IMR-90 (cell line): ENCODE measurements around the gene CNOT3. TPM values are rescaled to one million over a fixed set of nuclear protein-coding genes. Genes with fewer than 3 reads are reported as not detected.

Source experiments
- ATAC-seq: fragments of 200-7000 bp; cut with Tn5 transposase; 2 replicates; pipeline ENCODE4 v1.9.1; 2020; ENCODE audit warnings: low read depth, mild to moderate bottlenecking, moderate library complexity
- BruUV-seq: library from RNA; stranded (reverse); fragments of 400-500 nt; replicated peaks from 2 replicates; lab custom pipeline; 2021; lab: Mats Ljungman, UMichigan
- CTCF ChIA-PET: fragments of 300-600 bp; formaldehyde crosslinking; extraction: SDS; loops from one replicate; lab custom pipeline; 2021; ENCODE audit warnings: antibody characterized with exemption; lab: Yijun Ruan, JAX
- POLR2A ChIA-PET: fragments of 300-600 bp; sonication (Branson Sonifier 250); formaldehyde crosslinking; loops from one replicate; lab custom pipeline; 2022; ENCODE audit warnings: antibody characterized with exemption; ENCODE audit not compliant: unreplicated experiment; lab: Charles Lee
- DNase-seq: peaks from one replicate; pipeline ENCODE4 v3.0.0; 2013
- H2AFZ ChIP-seq: replicated peaks from 2 replicates; pipeline ENCODE3; 2013; ENCODE audit warnings: low read length, mild to moderate bottlenecking; ENCODE audit not compliant: poor library complexity
- H2AK5ac ChIP-seq: 2 replicates; pipeline ENCODE4 v1.6.1; 2013; ENCODE audit warnings: low read depth, low read length, inconsistent platforms
- H2AK9ac ChIP-seq: replicated peaks from 2 replicates; pipeline ENCODE3; 2013; ENCODE audit warnings: mild to moderate bottlenecking, low read depth, low read length, moderate library complexity; ENCODE audit not compliant: poor library complexity
- H2BK120ac ChIP-seq: 2 replicates; pipeline ENCODE4 v1.6.1; 2013; ENCODE audit warnings: low read depth, low read length, inconsistent platforms
- H2BK15ac ChIP-seq: 3 replicates; pipeline ENCODE4 v1.6.1; 2013; ENCODE audit warnings: low read depth, low read length, inconsistent platforms
- H2BK20ac ChIP-seq: 2 replicates; pipeline ENCODE4 v1.6.1; 2013; ENCODE audit warnings: low read depth, mild to moderate bottlenecking, inconsistent platforms, low read length, moderate library complexity
- H2BK5ac ChIP-seq: 2 replicates; pipeline ENCODE4 v1.6.1; 2013; ENCODE audit warnings: mild to moderate bottlenecking, low read depth, low read length, inconsistent platforms; ENCODE audit not compliant: poor library complexity, severe bottlenecking
- H3K14ac ChIP-seq: replicated peaks from 2 replicates; pipeline ENCODE4 v1.6.1; 2013; ENCODE audit warnings: low read depth, low read length, inconsistent platforms
- H3K18ac ChIP-seq: 2 replicates; pipeline ENCODE4 v1.6.1; 2013; ENCODE audit warnings: low read depth, low read length, control low read depth
- H3K23ac ChIP-seq: 2 replicates; pipeline ENCODE4 v1.6.1; 2013; ENCODE audit warnings: low read depth, low read length, inconsistent platforms
- H3K27ac ChIP-seq: 2 replicates; pipeline ENCODE4 v1.5.1; 2013; ENCODE audit warnings: mild to moderate bottlenecking, control low read depth, low read length; ENCODE audit not compliant: insufficient read depth
- H3K27me3 ChIP-seq: 2 replicates; pipeline ENCODE4 v1.6.1; 2013; ENCODE audit warnings: low read length; ENCODE audit not compliant: control insufficient read depth, insufficient read depth
- H3K36me3 ChIP-seq: 2 replicates; pipeline ENCODE4 v1.6.1; 2013; ENCODE audit warnings: low read length, mixed read lengths; ENCODE audit not compliant: control insufficient read depth, insufficient read depth
- H3K4ac ChIP-seq: 2 replicates; pipeline ENCODE4 v1.6.1; 2013; ENCODE audit warnings: low read depth, low read length, inconsistent platforms
- H3K4me1 ChIP-seq: 2 replicates; pipeline ENCODE4 v1.6.1; 2013; ENCODE audit warnings: low read length, mixed read lengths; ENCODE audit not compliant: control insufficient read depth, insufficient read depth
- H3K4me2 ChIP-seq: 2 replicates; pipeline ENCODE4 v1.6.1; 2013; ENCODE audit warnings: low read depth, mild to moderate bottlenecking, control low read depth, low read length, moderate library complexity
- H3K4me3 ChIP-seq: 2 replicates; pipeline ENCODE4 v1.5.1; 2013; ENCODE audit warnings: low read depth, mild to moderate bottlenecking, control low read depth, low read length, moderate library complexity; ENCODE audit not compliant: insufficient read depth
- H3K56ac ChIP-seq: 2 replicates; pipeline ENCODE4 v1.6.1; 2013; ENCODE audit warnings: low read length, inconsistent platforms; ENCODE audit not compliant: insufficient read depth; ENCODE audit errors: extremely low read depth
- H3K79me1 ChIP-seq, 2 experiments: 2 replicates each; pipeline ENCODE4 v1.6.1; 2013; ENCODE audit warnings: low read length in 2 of 2, inconsistent platforms in 1 of 2, low read depth in 1 of 2
- H3K9ac ChIP-seq: 2 replicates; pipeline ENCODE4 v1.6.1; 2013; ENCODE audit warnings: low read depth, low read length, control low read depth
- H3K9me1 ChIP-seq: 2 replicates; pipeline ENCODE4 v1.6.1; 2013; ENCODE audit warnings: low read length, inconsistent platforms; ENCODE audit not compliant: insufficient read depth
- H3K9me3 ChIP-seq: 2 replicates; pipeline ENCODE4 v1.6.1; 2013; ENCODE audit warnings: low read length; ENCODE audit not compliant: control insufficient read depth, insufficient read depth
- H4K20me1 ChIP-seq: 2 replicates; pipeline ENCODE4 v1.6.1; 2013; ENCODE audit warnings: low read length, inconsistent platforms; ENCODE audit not compliant: insufficient read depth
- H4K5ac ChIP-seq: 2 replicates; pipeline ENCODE4 v1.6.1; 2013; ENCODE audit warnings: mild to moderate bottlenecking, low read depth, low read length, control low read depth
- H4K8ac ChIP-seq, 2 experiments: 2 replicates each; pipeline ENCODE4 v1.6.1; 2013; ENCODE audit warnings: low read depth in 2 of 2, low read length in 2 of 2, control low read depth in 1 of 2, inconsistent platforms in 1 of 2
- H4K91ac ChIP-seq: 2 replicates; pipeline ENCODE4 v1.6.1; 2013; ENCODE audit warnings: low read depth, low read length, inconsistent platforms; ENCODE audit not compliant: insufficient read depth
- POLR2A ChIP-seq: IDR thresholded peaks from 2 replicates; pipeline ENCODE4 v1.6.1; 2012; ENCODE audit warnings: mild to moderate bottlenecking, low read depth, low read length
- WGBS, 2 experiments: methylation state at CpG; one replicate each; pipeline versions ENCODE4 v1.1.5 to v1.1.7; 2013; ENCODE audit warnings: missing lambda C conversion rate in 2 of 2; ENCODE audit not compliant: insufficient read length in 1 of 2; ENCODE audit errors: extremely low coverage in 2 of 2; 5-methylcytosine and 5-hydroxymethylcytosine counted together
- dilution Hi-C: fragments of 300-500 bp; cut with HindIII; formaldehyde crosslinking; loops from one replicate; pipeline ENCODE4 v1.14.3; 2018; ENCODE audit warnings: low sequenced_read_pairs; ENCODE audit not compliant: unreplicated experiment
- in situ Hi-C: fragments of 300-500 bp; cut with MboI; formaldehyde crosslinking; loops from 3 replicates; pipeline ENCODE4 v1.14.3; 2019; ENCODE audit warnings: low sequenced_read_pairs, inconsistent platforms, mixed read lengths
- intact Hi-C: fragments of 100-400 bp; cut with micrococcal nuclease; formaldehyde crosslinking; loops from 2 replicates; pipeline ENCODE4 v1.10.0; 2022
- polyA plus RNA-seq, 3 experiments: library from polyadenylated mRNA; depleted of rRNA; stranded (reverse); fragments of >200 nt; gene quantifications; 2 replicates each; pipeline ENCODE4 v1.2.3, GENCODE V29; 2012; ENCODE audit warnings: low replicate concordance in 1 of 3
- total RNA-seq: library from RNA; depleted of rRNA; stranded (reverse); fragments of >200 nt; gene quantifications from 2 replicates; pipeline ENCODE4 v1.2.3, GENCODE V29; 2012
- TF ChIP-seq, protein P1 (sequence below): fragments of 150-350 bp; IDR thresholded peaks from 2 replicates; pipeline ENCODE4 v1.6.1; 2016; ENCODE audit warnings: low read depth, mild to moderate bottlenecking, low read length, moderate library complexity, borderline replicate concordance

CNOT3 gene
- total and polyA plus RNA-seq, 2 of the 4 experiments (the other 2 are of a cell fraction) = 5.4 to 26.7 TPM

DNA sequence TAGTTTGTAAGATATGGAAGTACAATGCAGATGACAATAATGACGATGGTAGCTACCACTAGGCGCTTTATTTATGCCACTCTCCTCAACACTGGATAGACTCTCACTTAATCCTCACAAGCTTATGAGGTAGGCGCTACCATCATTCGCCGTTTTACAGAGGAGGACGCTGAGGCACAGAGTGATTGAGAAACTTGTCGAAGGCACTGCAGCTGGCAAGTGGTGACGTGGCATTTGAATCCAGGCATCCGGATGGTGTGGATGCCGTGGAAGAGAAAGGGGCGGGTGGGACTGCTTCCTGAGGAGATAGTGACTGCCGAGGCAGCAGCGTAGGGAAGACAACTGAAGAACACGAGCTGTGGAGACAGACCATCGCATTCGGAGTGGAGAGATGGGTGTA is 61.8 kb downstream of the CNOT3 start:
- peaks cover 37% of the 10 kb centered on the region for H4K20me1 ChIP-seq
- no peak overlapping the region for H3K9ac ChIP-seq
- H3K14ac ChIP-seq = no peak overlapping the region
- no peak overlapping the region for H2BK5ac ChIP-seq
- H3K9me3 ChIP-seq = no peaks in the 10 kb centered on the region
- peaks cover 29% of the 10 kb centered on the region for H3K36me3 ChIP-seq
- POLR2A ChIA-PET = interaction anchor here (1.6 to 2.0 kb wide), 2 partner anchors 8 to 10 kb away, joined by 4 to 10 read pairs; partner anchors contain the start of genes MBOAT7 and TSEN34
- TF ChIP-seq, protein P1, sequence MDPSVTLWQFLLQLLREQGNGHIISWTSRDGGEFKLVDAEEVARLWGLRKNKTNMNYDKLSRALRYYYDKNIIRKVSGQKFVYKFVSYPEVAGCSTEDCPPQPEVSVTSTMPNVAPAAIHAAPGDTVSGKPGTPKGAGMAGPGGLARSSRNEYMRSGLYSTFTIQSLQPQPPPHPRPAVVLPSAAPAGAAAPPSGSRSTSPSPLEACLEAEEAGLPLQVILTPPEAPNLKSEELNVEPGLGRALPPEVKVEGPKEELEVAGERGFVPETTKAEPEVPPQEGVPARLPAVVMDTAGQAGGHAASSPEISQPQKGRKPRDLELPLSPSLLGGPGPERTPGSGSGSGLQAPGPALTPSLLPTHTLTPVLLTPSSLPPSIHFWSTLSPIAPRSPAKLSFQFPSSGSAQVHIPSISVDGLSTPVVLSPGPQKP = no peak
- no peak for TF ChIP-seq POLR2A
- 94% methylated on average over 3 of the region's 16 CpGs; no CpG with 5 or more reads in 1 of the 2 experiments for WGBS, 2 experiments
- peaks cover 5 to 37% of the 10 kb centered on the region in 2 experiments; a peak in 3 of 4 replicates for H3K79me1 ChIP-seq
- no TSS peak for BruUV-seq
- H3K18ac ChIP-seq = no peak overlapping the region
- no peak overlapping the region for H2BK15ac ChIP-seq
- H3K27me3 ChIP-seq = no peaks in the 10 kb centered on the region
- no peak overlapping the region for H3K4ac ChIP-seq
- H2AK9ac ChIP-seq = peak overlapping the region; percentile 67
- in situ Hi-C loops (no loop called here), dilution Hi-C loops (no loop called here), intact Hi-C loops (no loop called here)
- no peak overlapping the region for H3K4me3 ChIP-seq
- CTCF ChIA-PET = interaction anchor here (0.6 kb wide), 1 partner anchor 180 kb away, joined by 4 read pairs; no protein-coding TSS in a partner anchor
- no peak overlapping the region for H3K27ac ChIP-seq
- H3K23ac ChIP-seq = no peak overlapping the region
- H3K9me1 ChIP-seq = peaks cover 9% of the 10 kb centered on the region
- no peak overlapping the region for H3K4me2 ChIP-seq
- no peak overlapping the region for H4K5ac ChIP-seq
- no peak overlapping the region for H2BK120ac ChIP-seq
- no peak overlapping the region for H3K56ac ChIP-seq
- 0 out of 2 replicates have a peak overlapping the region, but pooled peaks have one; percentile 8 for H2AK5ac ChIP-seq
- H4K91ac ChIP-seq = no peak overlapping the region
- peaks cover 7% of the 10 kb centered on the region for H3K4me1 ChIP-seq
- H2AFZ ChIP-seq = no peak overlapping the region
- DNase-seq (no peak), ATAC-seq (no peak)
- no peak overlapping the region for H2BK20ac ChIP-seq
- H4K8ac ChIP-seq = peak overlapping the region in 1 of 2 experiments; percentile 15; a peak in 2 of 4 replicates
